DND-41 (cell line): ENCODE data around the gene ARHGAP15.

Experiments used
- ATAC-seq: fragments of 200-7000 bp; cut with Tn5 transposase; 3 replicates; pipeline ENCODE4 v1.9.1; 2021; ENCODE audit warnings: low read depth; ENCODE audit not compliant: insufficient read depth
- DNase-seq: peaks from one replicate; pipeline ENCODE4 v3.0.0-alpha.2; 2020
- H2AFZ ChIP-seq: 2 replicates; pipeline ENCODE4 v1.6.0; 2012; ENCODE audit warnings: low read depth, low read length
- H3K27ac ChIP-seq: 2 replicates; pipeline ENCODE4 v1.5.1; 2012; ENCODE audit warnings: low read length, inconsistent platforms
- H3K27me3 ChIP-seq: fragments of 200-600 bp; sonication (generic); 2 replicates; pipeline ENCODE4 v1.6.0; 2012; ENCODE audit warnings: low read length, mild to moderate bottlenecking, inconsistent platforms; ENCODE audit not compliant: insufficient read depth, poor library complexity
- H3K36me3 ChIP-seq: 2 replicates; pipeline ENCODE4 v1.5.1; 2012; ENCODE audit warnings: low read length, inconsistent platforms; ENCODE audit not compliant: insufficient read depth
- H3K4me1 ChIP-seq: 2 replicates; pipeline ENCODE4 v1.5.1; 2012; ENCODE audit warnings: mild to moderate bottlenecking, low read length; ENCODE audit not compliant: insufficient read depth
- H3K4me2 ChIP-seq: 2 replicates; pipeline ENCODE4 v1.6.0; 2012; ENCODE audit warnings: mild to moderate bottlenecking, moderate library complexity, low read length, inconsistent platforms; ENCODE audit not compliant: insufficient read depth
- H3K4me3 ChIP-seq, 2 experiments: fragments of 200-600 bp in 1 of 2; shearing (Covaris generic) in 1 of 2; 2 replicates each; pipeline ENCODE4 v1.5.1; 2012 to 2016; ENCODE audit warnings: inconsistent platforms in 2 of 2, low read length in 2 of 2, mild to moderate bottlenecking in 2 of 2, low read depth in 1 of 2, moderate library complexity in 1 of 2
- H3K79me2 ChIP-seq: 2 replicates; pipeline ENCODE4 v1.6.0; 2012; ENCODE audit warnings: low read length, inconsistent platforms; ENCODE audit not compliant: insufficient read depth
- H3K9ac ChIP-seq: 2 replicates; pipeline ENCODE4 v1.6.0; 2012; ENCODE audit warnings: low read depth, mild to moderate bottlenecking, inconsistent platforms, low read length, moderate library complexity
- H3K9me3 ChIP-seq: 2 replicates; pipeline ENCODE4 v1.5.1; 2012; ENCODE audit warnings: low read length, moderate library complexity, mild to moderate bottlenecking, inconsistent platforms; ENCODE audit not compliant: insufficient read depth, severe bottlenecking
- H4K20me1 ChIP-seq: 2 replicates; pipeline ENCODE4 v1.6.0; 2012; ENCODE audit warnings: low read length; ENCODE audit not compliant: insufficient read depth
- EZH2 ChIP-seq: IDR thresholded peaks from 3 replicates; pipeline ENCODE4 v1.6.1; 2012; ENCODE audit warnings: borderline replicate concordance, low read depth, mild to moderate bottlenecking, moderate library complexity, low read length, inconsistent platforms; ENCODE audit not compliant: severe bottlenecking
- TF ChIP-seq, protein P1 (sequence below): IDR thresholded peaks from 2 replicates; pipeline ENCODE4 v1.5.1; 2012; ENCODE audit warnings: borderline replicate concordance, low read length, moderate library complexity, mild to moderate bottlenecking; ENCODE audit not compliant: poor library complexity, severe bottlenecking; ENCODE audit errors: extremely low read depth

The ARHGAP15 gene

DNA sequence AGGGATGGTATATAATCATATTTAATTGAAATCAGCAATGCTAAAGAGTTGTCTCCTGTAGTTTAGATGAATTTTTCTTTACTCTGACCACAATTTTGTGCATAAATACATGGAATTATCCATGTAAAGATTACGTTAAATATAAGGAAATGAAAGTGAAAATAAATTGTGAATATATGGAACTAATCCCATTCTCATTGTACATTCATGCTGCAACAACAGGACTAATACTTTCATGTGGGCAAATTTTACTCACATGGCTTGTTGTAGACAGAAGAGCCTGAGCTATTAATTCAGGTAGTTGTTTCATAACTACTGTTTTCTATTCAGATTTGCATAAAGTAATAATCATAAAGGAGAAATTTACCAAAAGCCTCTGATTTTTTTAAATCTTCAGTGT, 357.8 kb downstream of the ARHGAP15 start:
- no peaks in the 10 kb centered on the region for H3K79me2 ChIP-seq
- TF ChIP-seq EZH2, result no peak
- TF ChIP-seq, protein P1, sequence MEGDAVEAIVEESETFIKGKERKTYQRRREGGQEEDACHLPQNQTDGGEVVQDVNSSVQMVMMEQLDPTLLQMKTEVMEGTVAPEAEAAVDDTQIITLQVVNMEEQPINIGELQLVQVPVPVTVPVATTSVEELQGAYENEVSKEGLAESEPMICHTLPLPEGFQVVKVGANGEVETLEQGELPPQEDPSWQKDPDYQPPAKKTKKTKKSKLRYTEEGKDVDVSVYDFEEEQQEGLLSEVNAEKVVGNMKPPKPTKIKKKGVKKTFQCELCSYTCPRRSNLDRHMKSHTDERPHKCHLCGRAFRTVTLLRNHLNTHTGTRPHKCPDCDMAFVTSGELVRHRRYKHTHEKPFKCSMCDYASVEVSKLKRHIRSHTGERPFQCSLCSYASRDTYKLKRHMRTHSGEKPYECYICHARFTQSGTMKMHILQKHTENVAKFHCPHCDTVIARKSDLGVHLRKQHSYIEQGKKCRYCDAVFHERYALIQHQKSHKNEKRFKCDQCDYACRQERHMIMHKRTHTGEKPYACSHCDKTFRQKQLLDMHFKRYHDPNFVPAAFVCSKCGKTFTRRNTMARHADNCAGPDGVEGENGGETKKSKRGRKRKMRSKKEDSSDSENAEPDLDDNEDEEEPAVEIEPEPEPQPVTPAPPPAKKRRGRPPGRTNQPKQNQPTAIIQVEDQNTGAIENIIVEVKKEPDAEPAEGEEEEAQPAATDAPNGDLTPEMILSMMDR, result no peak
- no peaks in the 10 kb centered on the region for H3K27me3 ChIP-seq
- no peak overlapping the region for H3K9ac ChIP-seq
- no peak for DNase-seq
- no peaks in the 10 kb centered on the region for H4K20me1 ChIP-seq
- no peak overlapping the region for H2AFZ ChIP-seq
- H3K27ac ChIP-seq, result no peak overlapping the region
- no peak overlapping the region for H3K4me2 ChIP-seq
- H3K4me3 ChIP-seq, result no peak overlapping the region
- H3K4me1 ChIP-seq, result no peaks in the 10 kb centered on the region
- peaks cover 59% of the 10 kb centered on the region for H3K36me3 ChIP-seq
- no peaks in the 10 kb centered on the region for H3K9me3 ChIP-seq
- no peak for ATAC-seq

DNA sequence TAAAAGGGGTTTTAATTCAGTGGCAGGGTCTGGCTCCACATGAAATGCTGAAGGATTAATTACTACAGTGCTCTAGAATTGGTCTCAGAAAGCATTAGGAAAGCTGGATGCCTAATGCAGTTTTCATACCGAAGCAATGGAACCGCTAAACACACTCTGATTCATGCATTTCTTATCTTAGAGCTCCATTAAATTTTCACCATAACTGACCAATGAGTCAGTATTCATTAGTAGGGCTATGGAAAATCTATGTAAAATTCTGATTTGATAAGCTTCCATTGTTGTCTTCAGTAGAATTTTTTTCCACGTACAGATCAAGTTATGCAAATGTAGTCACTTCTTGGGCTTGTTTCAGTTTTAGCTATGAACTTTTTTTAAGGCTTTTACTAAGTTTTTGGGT, 359.9 kb downstream of the ARHGAP15 start:
- Histone ChIP-seq H3K4me3 (no peak overlapping the region), H3K9ac (no peak overlapping the region), H4K20me1 (no peaks in the 10 kb centered on the region), H3K9me3 (no peaks in the 10 kb centered on the region), H3K27me3 (no peaks in the 10 kb centered on the region), H3K4me1 (no peaks in the 10 kb centered on the region), H2AFZ (no peak overlapping the region), H3K36me3 (peaks cover 71% of the 10 kb centered on the region), H3K27ac (no peak overlapping the region), H3K4me2 (no peak overlapping the region), H3K79me2 (peaks cover 6% of the 10 kb centered on the region; the same call in 1 of the 2 replicates)
- ATAC-seq (no peak), DNase-seq (no peak)
- no peak for TF ChIP-seq EZH2
- TF ChIP-seq, protein P1, result no peak

DNA sequence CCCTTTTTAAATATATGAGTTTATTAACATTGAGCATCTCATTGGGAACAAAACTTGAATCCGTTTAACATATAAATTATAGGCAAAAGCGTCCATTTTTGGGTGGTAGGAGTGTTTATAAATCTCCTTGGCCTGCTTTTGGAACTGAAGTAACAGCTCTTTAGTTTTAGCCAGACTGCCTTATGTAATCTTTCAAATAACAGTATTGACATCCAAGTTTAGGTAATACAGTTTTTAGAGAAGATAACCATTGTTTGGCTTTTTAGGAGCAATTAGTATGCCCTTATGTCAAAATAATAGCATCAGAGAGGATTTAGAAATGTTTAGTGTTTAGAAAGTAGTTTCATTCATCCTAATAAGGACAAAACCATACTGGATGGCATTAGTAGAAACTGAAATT, 361.9 kb downstream of the ARHGAP15 start:
- ATAC-seq, result no peak
- Histone ChIP-seq H2AFZ (no peak overlapping the region), H3K36me3 (peaks cover 76% of the 10 kb centered on the region), H3K27ac (no peak overlapping the region), H3K79me2 (peaks cover 6% of the 10 kb centered on the region; the same call in 1 of the 2 replicates), H3K4me1 (no peaks in the 10 kb centered on the region), H3K4me2 (no peak overlapping the region), H4K20me1 (no peaks in the 10 kb centered on the region), H3K9ac (no peak overlapping the region), H3K27me3 (no peaks in the 10 kb centered on the region), H3K4me3 (no peak overlapping the region), H3K9me3 (no peaks in the 10 kb centered on the region)
- TF ChIP-seq, protein P1, result no peak
- no peak for TF ChIP-seq EZH2
- no peak for DNase-seq

DNA sequence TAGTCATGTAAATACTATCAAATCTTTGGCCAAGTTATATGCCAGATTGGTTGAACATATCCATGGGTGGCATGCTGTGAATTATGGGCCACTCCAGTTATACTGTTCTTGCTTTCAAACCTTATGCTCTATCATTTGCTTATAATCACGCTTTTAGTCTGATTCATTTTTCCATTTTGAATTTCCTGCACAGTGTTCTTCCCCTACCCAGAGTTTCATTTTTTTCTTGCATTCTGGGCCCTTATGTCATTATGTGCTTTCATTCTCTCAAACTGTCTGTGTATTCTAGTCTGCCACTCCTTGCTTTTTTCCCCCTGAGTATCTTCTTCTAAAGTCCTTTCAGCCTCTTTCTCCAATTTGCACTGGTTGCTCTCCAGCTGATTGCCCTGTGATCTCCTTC, 364.1 kb downstream of the ARHGAP15 start:
- H4K20me1 ChIP-seq, result no peaks in the 10 kb centered on the region
- no peak for TF ChIP-seq EZH2
- TF ChIP-seq, protein P1, result no peak
- ATAC-seq (no peak), DNase-seq (no peak)
- H3K27me3 ChIP-seq, result no peaks in the 10 kb centered on the region
- H3K4me3 ChIP-seq, result no peak overlapping the region
- no peaks in the 10 kb centered on the region for H3K4me1 ChIP-seq
- H3K9ac ChIP-seq, result no peak overlapping the region
- no peak overlapping the region for H2AFZ ChIP-seq
- H3K9me3 ChIP-seq, result no peaks in the 10 kb centered on the region
- H3K36me3 ChIP-seq, result peaks cover 61% of the 10 kb centered on the region
- peaks cover 6% of the 10 kb centered on the region; the same call in 1 of the 2 replicates for H3K79me2 ChIP-seq
- no peak overlapping the region for H3K4me2 ChIP-seq
- no peak overlapping the region for H3K27ac ChIP-seq
